ENCODE results near the gene FBXO21.

DNA sequence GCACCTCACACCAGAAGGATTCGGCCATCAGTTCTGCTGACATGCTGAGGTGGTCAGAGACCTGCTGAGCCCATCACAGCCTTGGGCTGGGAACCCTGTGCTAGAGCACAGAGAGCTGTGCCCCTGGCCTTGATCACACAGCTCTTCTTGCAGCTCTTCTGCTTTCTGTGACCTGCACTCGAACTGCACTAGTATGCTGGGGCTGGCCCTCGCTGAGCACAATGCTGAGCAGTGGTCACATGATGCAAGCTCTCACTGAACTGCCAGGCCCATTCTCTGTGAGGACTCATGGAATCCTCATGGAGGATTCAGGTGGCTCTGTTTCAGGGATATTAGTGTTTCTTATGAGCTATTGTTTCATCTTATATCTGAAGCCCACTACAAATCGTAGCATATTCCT lies 22.5 kb downstream of the FBXO21 start:
- TF ChIP-seq CTCF (conservative IDR thresholded peaks at IDR 0.05; ENCODE audit: low read depth, low read length) (no peak), RFX5 (IDR thresholded peaks at IDR 0.05; ENCODE audit: low read depth, low read length) (no peak), RCOR1 (IDR thresholded peaks at IDR 0.05; ENCODE audit: insufficient replicate concordance, low read length) (no peak), SMC3 (IDR thresholded peaks at IDR 0.05; ENCODE audit: low read depth, low read length) (no peak), POLR2A (IDR thresholded peaks at IDR 0.05; ENCODE audit: low read depth, low read length) (no peak), CEBPB (IDR thresholded peaks at IDR 0.05; ENCODE audit: low read depth, low read length) (no peak)
- TF ChIP-seq, protein P1, sequence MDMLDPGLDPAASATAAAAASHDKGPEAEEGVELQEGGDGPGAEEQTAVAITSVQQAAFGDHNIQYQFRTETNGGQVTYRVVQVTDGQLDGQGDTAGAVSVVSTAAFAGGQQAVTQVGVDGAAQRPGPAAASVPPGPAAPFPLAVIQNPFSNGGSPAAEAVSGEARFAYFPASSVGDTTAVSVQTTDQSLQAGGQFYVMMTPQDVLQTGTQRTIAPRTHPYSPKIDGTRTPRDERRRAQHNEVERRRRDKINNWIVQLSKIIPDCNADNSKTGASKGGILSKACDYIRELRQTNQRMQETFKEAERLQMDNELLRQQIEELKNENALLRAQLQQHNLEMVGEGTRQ (IDR thresholded peaks at IDR 0.05; ENCODE audit: low read depth, low read length): no peak
